NCI-H748 treated with DMSO at 0.1 percent for 48 hours (cell line): ENCODE data around the gene CFAP68.
"Not testable (repeated sequence)": the region's sequence is repeated elsewhere in the genome, so short reads cannot be mapped to it uniquely, and the experiment has no call there.

Experiments used
- DNase-seq: peaks from one replicate; lab custom pipeline; 2025; lab: John Stamatoyannopoulos, UW

Gene CFAP68

DNA sequence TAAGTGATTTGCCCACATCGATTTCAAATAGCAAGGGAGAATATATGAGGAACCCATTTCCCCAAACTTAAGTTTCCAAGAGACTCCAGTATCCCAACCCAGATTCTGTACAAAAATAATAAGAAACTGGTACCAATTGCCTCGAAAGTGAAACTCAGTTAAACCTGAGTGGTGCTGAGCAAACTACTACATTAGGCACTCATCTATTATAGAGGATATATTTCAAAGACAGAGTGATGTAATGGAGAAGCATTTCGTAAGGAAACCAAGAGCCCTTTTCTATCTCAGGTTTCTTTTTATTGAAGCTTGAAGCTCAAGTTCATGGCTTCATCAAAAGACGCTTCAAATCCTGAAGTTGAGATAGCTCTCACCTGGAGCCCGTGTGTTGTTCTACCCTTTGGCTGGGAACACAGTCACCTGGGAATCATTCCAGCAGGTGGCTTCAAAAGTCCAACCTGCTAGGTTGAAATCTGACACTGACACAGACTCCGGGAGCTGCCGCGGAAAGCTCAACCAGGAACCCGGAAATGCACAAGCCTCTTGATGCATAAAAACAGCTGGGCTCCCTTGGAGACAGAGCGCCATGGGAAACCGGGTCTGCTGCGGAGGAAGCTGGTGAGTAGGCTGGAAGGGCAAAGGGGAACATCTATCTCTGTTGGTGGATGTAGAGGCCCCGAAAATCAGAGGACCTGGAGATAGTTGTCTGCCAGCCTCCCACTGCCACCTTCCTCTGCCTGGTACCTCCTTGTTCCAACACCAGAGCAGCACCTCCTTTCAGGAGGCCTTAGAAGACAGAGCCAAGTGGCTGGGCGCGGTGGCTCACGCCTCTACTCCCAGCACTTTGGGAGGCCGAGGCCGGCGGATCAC lies 39.3 kb downstream of the CFAP68 start, which contains the start of gene C11orf52:
C11orf52 (plus strand) TSS at position 524 of the 867 bp plus-strand sequence; CDS start at position 584, 60 bp downstream.
- peak; percentile 86 for DNase-seq

GRCh38 chr11:111920908-111921307 lies 41.6 kb downstream of the CFAP68 start:
- DNase-seq = no peak

DNA sequence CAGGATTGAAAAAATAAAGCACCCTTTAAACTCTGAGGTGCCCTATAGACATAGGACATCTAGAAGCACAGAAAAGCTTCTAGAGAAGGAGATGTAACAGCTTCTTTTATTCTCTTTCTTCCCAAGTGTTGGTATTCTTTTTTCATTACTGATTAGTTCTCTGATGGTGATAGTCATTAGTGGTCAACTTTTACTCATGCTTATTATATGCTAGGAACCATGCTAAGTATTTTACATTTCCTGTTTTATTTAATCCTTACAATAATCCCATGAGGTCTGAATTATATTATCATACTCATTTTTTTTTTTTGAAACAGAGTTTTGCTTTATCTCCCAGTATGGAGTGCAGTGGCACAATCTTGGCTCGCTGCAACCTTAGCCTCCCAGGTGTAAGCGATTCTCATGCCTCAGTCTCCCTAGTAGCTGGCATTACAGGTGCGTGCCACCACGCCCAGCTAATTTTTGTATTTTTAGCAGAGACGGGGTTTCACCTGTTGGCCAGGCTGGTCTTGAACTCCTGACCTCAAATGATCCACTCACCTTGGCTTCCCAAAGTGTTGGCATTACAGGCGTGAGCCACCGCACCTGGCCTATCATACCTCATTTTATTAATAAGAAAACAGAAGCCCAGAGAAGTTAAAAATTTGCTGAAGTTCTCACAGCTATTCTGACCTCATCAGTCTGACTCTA lies 42.3 kb downstream of the CFAP68 start:
- no peak for DNase-seq

DNA sequence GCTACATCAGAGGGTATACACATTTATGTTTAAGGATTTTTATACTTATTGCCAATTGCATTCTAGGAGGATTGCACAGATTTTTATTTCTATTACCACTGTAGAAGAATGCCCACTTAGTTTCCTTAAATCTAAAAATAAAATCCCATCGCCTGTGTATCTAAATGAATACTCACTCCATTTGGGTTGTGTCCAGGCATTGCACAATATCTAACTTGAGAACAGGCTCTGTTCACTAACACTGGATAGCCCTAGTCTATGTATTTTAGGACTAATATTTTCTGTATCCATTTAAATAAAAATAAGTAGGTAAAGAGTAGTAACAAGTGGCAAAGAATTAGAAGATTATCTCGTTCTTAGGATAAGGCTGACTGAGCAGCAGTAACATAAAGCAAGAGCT lies 43.5 kb downstream of the CFAP68 start:
- no peak for DNase-seq

DNA sequence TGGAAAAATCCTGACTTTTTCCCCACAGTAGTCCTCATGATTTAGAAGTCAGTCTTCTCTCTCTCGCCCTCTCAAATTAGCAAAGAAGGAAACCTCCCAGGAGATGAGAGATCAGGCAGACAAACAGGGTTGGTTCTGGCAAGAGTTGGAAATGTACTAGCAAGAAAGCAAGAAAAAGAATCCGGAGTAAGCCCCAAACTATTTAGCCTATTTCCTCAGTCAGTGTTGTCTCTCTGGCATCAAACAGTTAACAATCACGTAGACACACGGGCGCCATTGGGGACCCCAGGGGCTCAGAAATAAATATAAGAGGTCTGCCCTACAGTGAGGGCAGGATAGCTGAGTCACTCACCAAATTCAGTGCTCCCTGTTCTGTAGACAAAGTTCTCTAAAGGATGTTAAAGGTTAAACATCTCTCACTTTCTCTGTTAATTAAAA lies 44.0 kb downstream of the CFAP68 start:
- DNase-seq = no peak

DNA sequence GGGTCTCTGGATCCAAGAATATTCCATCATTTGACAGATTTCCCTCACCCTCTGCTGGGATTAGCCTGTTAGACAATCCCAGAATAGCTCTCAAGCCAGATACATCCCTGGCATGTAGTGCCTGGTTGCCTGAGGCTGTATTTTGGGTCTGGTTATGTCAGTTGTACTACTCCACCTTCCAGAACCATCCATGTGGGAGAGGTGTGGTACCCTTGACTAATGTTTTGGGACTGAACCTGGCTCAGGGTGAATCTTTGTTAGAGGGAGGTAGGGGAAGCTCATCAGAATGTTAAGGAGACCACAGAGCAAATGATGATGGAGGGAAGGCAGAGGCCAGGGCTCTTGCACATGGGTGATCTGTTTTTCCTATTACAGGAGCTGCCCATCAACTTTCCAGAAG lies 44.6 kb downstream of the CFAP68 start:
- no peak for DNase-seq

- no peak for DNase-seq
Observed at GRCh38 chr11:111925953-111926352, 46.6 kb downstream of the CFAP68 start.

- peak; percentile 91 for DNase-seq
Observed at GRCh38 chr11:111926505-111927391, 47.4 kb downstream of the CFAP68 start.

GRCh38 chr11:111930472-111930871 lies 51.1 kb downstream of the CFAP68 start:
- DNase-seq = no peak

- no peak for DNase-seq
Observed at GRCh38 chr11:111932611-111932950, 53.2 kb downstream of the CFAP68 start.

DNA sequence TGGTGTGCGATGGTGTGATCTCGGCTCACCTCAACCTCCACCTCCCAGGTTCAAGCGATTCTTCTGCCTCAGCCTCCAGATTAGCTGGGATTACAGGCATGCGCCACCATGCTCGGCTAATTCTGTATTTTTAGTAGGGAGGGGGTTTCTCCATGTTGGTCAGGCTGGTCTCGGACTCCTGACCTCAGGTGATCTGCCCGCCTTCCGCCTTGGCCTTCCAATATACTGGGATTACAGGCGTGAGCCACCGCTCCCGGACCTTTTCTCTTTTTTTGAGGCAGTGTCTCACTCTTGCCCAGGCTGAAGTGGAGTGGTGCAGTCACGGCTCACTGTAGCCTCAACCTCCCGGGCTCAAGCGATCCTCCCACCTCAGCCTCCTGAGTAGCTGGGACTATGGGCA lies 53.8 kb downstream of the CFAP68 start:
- not testable (repeated sequence) for DNase-seq

DNA sequence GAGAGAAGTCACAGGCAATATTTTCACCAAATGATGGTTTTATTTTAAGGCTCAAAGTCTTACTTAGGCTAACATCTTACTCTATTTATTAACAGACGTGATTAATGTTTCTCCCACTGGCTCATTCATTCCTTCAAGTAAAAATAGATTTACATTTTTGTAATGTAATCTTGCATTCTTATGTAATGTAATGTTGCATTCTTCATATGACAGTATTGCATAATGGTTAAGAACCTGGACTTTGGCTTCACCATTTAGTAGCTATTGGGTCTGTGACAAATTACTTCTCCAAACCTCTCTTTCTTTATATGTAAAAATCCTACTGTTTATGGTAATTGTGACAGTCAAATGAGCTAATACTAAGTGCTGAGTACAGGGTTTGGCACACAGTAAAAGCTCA lies 54.5 kb downstream of the CFAP68 start:
- no peak for DNase-seq

- no peak for DNase-seq
Observed at GRCh38 chr11:111934306-111934705, 55.0 kb downstream of the CFAP68 start.
